ENCODE data around the gene DDX20. TPM values are rescaled to one million over a fixed set of nuclear protein-coding genes. Genes with fewer than 3 reads are reported as not detected.

The DDX20 gene
- total RNA-seq, 3 donors from 2014 or later (not counting 1 experiment from before 2014, with no cell fraction given), result 17.5 to 21.8 (median 17.7) TPM

- Histone ChIP-seq H3K27me3 (ENCODE audit: control insufficient read depth, insufficient read depth, low read length) (no peaks in the 10 kb centered on the region), H3K27ac (ENCODE audit: low read length) (no peak overlapping the region), H3K4me1 (ENCODE audit: control insufficient read depth, insufficient read depth, low read length) (no peaks in the 10 kb centered on the region), H3K9me3 (ENCODE audit: control insufficient read depth, insufficient read depth, low read length) (no peaks in the 10 kb centered on the region), H3K4me3 (ENCODE audit: low read length) (no peak overlapping the region), H3K36me3 (ENCODE audit: control insufficient read depth, insufficient read depth, low read length) (no peaks in the 10 kb centered on the region)
- H3K27ac Mint-ChIP-seq, result peak overlapping the region in 1 of 2 donors; percentile 82
- no peaks in the 10 kb centered on the region for H3K36me3 Mint-ChIP-seq
- H3K27me3 Mint-ChIP-seq (ENCODE audit: low read depth in 2 of 2), result no peaks in the 10 kb centered on the region
- ATAC-seq (no peak), DNase-seq (peak in 1 of 2 donors; percentile 67)
- H3K9me3 Mint-ChIP-seq, result no peaks in the 10 kb centered on the region
- TF ChIP-seq CTCF (IDR thresholded peaks at IDR 0.05), result no peak
- intact Hi-C loops (cut with micrococcal nuclease), result no loop called here
- H3K4me3 Mint-ChIP-seq, result no peak overlapping the region
- 85% methylated on average over 7 of the region's 7 CpGs for WGBS (ENCODE audit: insufficient coverage)
- H3K4me1 Mint-ChIP-seq, result peaks cover 6 to 25% of the 10 kb centered on the region in 2 donors
Observed at GRCh38 chr1:111723091-111723806, 32.5 kb upstream of the DDX20 start.

GRCh38 chr1:111723871-111724270, 31.8 kb upstream of the DDX20 start:
- intact Hi-C loops (cut with micrococcal nuclease), result no loop called here
- no peaks in the 10 kb centered on the region for H3K9me3 Mint-ChIP-seq
- no peaks in the 10 kb centered on the region for H3K27me3 Mint-ChIP-seq (ENCODE audit: low read depth in 2 of 2)
- Histone ChIP-seq H3K4me3 (ENCODE audit: low read length) (no peak overlapping the region), H3K36me3 (ENCODE audit: control insufficient read depth, insufficient read depth, low read length) (no peaks in the 10 kb centered on the region), H3K27me3 (ENCODE audit: control insufficient read depth, insufficient read depth, low read length) (no peaks in the 10 kb centered on the region), H3K4me1 (ENCODE audit: control insufficient read depth, insufficient read depth, low read length) (no peaks in the 10 kb centered on the region), H3K27ac (ENCODE audit: low read length) (no peak overlapping the region), H3K9me3 (ENCODE audit: control insufficient read depth, insufficient read depth, low read length) (no peaks in the 10 kb centered on the region)
- H3K36me3 Mint-ChIP-seq, result no peaks in the 10 kb centered on the region
- DNase-seq (no peak), ATAC-seq (no peak)
- WGBS (ENCODE audit: insufficient coverage), result 80% methylated on average over 1 of the region's 1 CpG
- H3K4me3 Mint-ChIP-seq, result no peak overlapping the region
- H3K4me1 Mint-ChIP-seq, result peaks cover 6 to 25% of the 10 kb centered on the region in 2 donors
- no peak overlapping the region for H3K27ac Mint-ChIP-seq
- no peak for TF ChIP-seq CTCF (IDR thresholded peaks at IDR 0.05)

GRCh38 chr1:111725192-111725591, 30.5 kb upstream of the DDX20 start:
- Histone ChIP-seq H3K36me3 (ENCODE audit: control insufficient read depth, insufficient read depth, low read length) (no peaks in the 10 kb centered on the region), H3K27ac (ENCODE audit: low read length) (no peak overlapping the region), H3K4me1 (ENCODE audit: control insufficient read depth, insufficient read depth, low read length) (no peaks in the 10 kb centered on the region), H3K4me3 (ENCODE audit: low read length) (no peak overlapping the region), H3K9me3 (ENCODE audit: control insufficient read depth, insufficient read depth, low read length) (no peaks in the 10 kb centered on the region), H3K27me3 (ENCODE audit: control insufficient read depth, insufficient read depth, low read length) (no peaks in the 10 kb centered on the region)
- Mint-ChIP-seq H3K4me1 (peaks cover 6 to 25% of the 10 kb centered on the region in 2 donors), H3K36me3 (no peaks in the 10 kb centered on the region), H3K27ac (no peak overlapping the region), H3K9me3 (no peaks in the 10 kb centered on the region), H3K4me3 (no peak overlapping the region), H3K27me3 (ENCODE audit: low read depth in 2 of 2) (no peaks in the 10 kb centered on the region)
- DNase-seq, result no peak
- intact Hi-C loops (cut with micrococcal nuclease), result no loop called here
- 88% methylated on average over 5 of the region's 5 CpGs for WGBS (ENCODE audit: insufficient coverage)
- no peak for TF ChIP-seq CTCF (IDR thresholded peaks at IDR 0.05)
- ATAC-seq, result no peak

GRCh38 chr1:111727056-111727455, 28.6 kb upstream of the DDX20 start:
- no peak overlapping the region for H3K27ac ChIP-seq (ENCODE audit: low read length)
- H3K27me3 ChIP-seq (ENCODE audit: control insufficient read depth, insufficient read depth, low read length), result no peaks in the 10 kb centered on the region
- no peaks in the 10 kb centered on the region for H3K9me3 ChIP-seq (ENCODE audit: control insufficient read depth, insufficient read depth, low read length)
- intact Hi-C loops (cut with micrococcal nuclease), result no loop called here
- Mint-ChIP-seq H3K9me3 (no peaks in the 10 kb centered on the region), H3K4me1 (peaks cover 0 to 10% of the 10 kb centered on the region in 2 donors), H3K4me3 (no peak overlapping the region), H3K27ac (no peak overlapping the region), H3K27me3 (ENCODE audit: low read depth in 2 of 2) (no peaks in the 10 kb centered on the region), H3K36me3 (no peaks in the 10 kb centered on the region)
- TF ChIP-seq CTCF (IDR thresholded peaks at IDR 0.05), result no peak
- no peaks in the 10 kb centered on the region for H3K36me3 ChIP-seq (ENCODE audit: control insufficient read depth, insufficient read depth, low read length)
- ATAC-seq (no peak), DNase-seq (no peak)
- whole genome bisulfite sequencing (ENCODE audit: insufficient coverage), result 89% methylated on average over 18 of the region's 18 CpGs
- H3K4me3 ChIP-seq (ENCODE audit: low read length), result no peak overlapping the region
- H3K4me1 ChIP-seq (ENCODE audit: control insufficient read depth, insufficient read depth, low read length), result no peaks in the 10 kb centered on the region
